Colonic mucosa (tissue), 4 donors: ENCODE data around the gene GBF1. TPM values are rescaled to one million over a fixed set of nuclear protein-coding genes. Genes with fewer than 3 reads are reported as not detected.
"Not testable (repeated sequence)": the region's sequence is repeated elsewhere in the genome, so short reads cannot be mapped to it uniquely, and the experiment has no call there.

Experiments used
- DNase-seq: peaks from one replicate; pipeline ENCODE4 v3.0.0-alpha.2; 2020
- H3K27ac ChIP-seq: fragments of 200-600 bp; one replicate; pipeline ENCODE4 v1.8.0; 2021
- H3K27me3 ChIP-seq: fragments of 200-600 bp; one replicate; pipeline ENCODE4 v1.8.0; 2021
- H3K36me3 ChIP-seq: fragments of 200-600 bp; one replicate; pipeline ENCODE4 v1.8.0; 2021
- H3K4me1 ChIP-seq: fragments of 200-600 bp; one replicate; pipeline ENCODE4 v1.8.0; 2021; ENCODE audit warnings: mild to moderate bottlenecking
- H3K4me3 ChIP-seq: fragments of 200-600 bp; one replicate; pipeline ENCODE4 v1.8.0; 2021
- H3K9ac ChIP-seq, 2 donors: one replicate each; pipeline ENCODE4 v1.7.0; 2013; ENCODE audit warnings: control low read depth in 2 of 2, low read depth in 2 of 2, low read length in 2 of 2
- H3K9me3 ChIP-seq: fragments of 200-600 bp; one replicate; pipeline ENCODE4 v1.8.0; 2021
- intact Hi-C: fragments of 100-400 bp; cut with DNase I; formaldehyde crosslinking; loops from one replicate; pipeline ENCODE4 v1.14.1; 2022
- total RNA-seq, 2 donors: library from RNA; stranded (reverse); fragmentation: NEBNext Ultra II Directional in 1 of 2; extraction: Animal tissue kit (Norgen Biotek cat#: 25700) in 1 of 2; gene quantifications; one replicate each; pipeline ENCODE4 v1.2.1, GENCODE V29; 2021
- TF ChIP-seq, protein P1 (sequence below): fragments of 200-600 bp; IDR thresholded peaks from one replicate; pipeline ENCODE4 v1.8.0; 2022; ENCODE audit warnings: antibody characterized with exemption, mild to moderate bottlenecking
- donor health status: healthy.
- donor health status: DM: no; HTN: no; CAD: no.
- donor health status: DM: no; HTN: no; CAD: no.

GBF1 gene
- total RNA-seq, 2 donors from 2014 or later = 59.8 to 73.4 TPM

GRCh38 chr10:102202386-102202785, 42.9 kb upstream of the GBF1 start:
- intact Hi-C loops = no loop called here
- no peak overlapping the region for H3K4me3 ChIP-seq
- no peaks in the 10 kb centered on the region for H3K27me3 ChIP-seq
- no peaks in the 10 kb centered on the region for H3K9me3 ChIP-seq
- H3K27ac ChIP-seq = no peak overlapping the region
- no peak overlapping the region for H3K9ac ChIP-seq
- TF ChIP-seq, protein P1, sequence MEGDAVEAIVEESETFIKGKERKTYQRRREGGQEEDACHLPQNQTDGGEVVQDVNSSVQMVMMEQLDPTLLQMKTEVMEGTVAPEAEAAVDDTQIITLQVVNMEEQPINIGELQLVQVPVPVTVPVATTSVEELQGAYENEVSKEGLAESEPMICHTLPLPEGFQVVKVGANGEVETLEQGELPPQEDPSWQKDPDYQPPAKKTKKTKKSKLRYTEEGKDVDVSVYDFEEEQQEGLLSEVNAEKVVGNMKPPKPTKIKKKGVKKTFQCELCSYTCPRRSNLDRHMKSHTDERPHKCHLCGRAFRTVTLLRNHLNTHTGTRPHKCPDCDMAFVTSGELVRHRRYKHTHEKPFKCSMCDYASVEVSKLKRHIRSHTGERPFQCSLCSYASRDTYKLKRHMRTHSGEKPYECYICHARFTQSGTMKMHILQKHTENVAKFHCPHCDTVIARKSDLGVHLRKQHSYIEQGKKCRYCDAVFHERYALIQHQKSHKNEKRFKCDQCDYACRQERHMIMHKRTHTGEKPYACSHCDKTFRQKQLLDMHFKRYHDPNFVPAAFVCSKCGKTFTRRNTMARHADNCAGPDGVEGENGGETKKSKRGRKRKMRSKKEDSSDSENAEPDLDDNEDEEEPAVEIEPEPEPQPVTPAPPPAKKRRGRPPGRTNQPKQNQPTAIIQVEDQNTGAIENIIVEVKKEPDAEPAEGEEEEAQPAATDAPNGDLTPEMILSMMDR = no peak
- no peak for DNase-seq
- no peaks in the 10 kb centered on the region for H3K36me3 ChIP-seq
- H3K4me1 ChIP-seq = no peaks in the 10 kb centered on the region

DNA sequence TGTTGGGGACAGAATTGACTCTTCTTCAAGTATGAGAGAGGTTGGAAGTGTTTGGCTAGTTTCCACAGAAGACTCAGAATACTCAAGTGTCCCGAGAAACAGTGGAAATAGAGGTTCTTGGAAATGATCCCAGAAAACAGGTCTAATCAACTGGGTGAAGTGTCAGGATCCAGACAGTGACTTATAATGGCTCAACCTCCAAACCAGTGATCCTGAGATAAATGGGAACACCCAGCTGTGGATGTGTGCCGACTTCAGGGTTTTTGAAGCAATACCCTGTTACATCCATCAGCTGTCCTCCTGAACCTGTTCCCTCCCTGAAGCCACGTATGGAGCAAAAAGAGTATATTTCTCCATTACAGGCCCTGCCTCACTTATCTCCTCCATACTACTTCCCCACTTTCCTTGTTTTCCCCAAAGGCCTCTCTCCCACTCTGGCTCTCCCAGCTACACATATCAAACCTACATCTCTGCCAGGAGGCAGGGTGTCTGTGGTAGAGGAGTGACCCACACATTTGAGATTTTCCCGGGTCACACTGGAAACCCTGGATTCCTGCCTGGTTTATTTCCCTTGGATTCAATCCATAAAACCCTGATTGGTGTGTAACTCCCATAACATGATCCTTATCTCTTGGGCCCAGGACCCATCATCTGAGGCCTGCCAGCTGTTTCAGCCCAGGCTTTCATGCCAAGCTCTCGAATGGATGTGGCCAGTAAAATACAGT, 36.9 kb upstream of the GBF1 start:
- H3K4me3 ChIP-seq = no peak overlapping the region
- H3K27me3 ChIP-seq = no peaks in the 10 kb centered on the region
- H3K9ac ChIP-seq = no peak overlapping the region
- TF ChIP-seq, protein P1 = no peak
- H3K27ac ChIP-seq = no peak overlapping the region
- intact Hi-C loops = no loop called here
- H3K4me1 ChIP-seq = no peaks in the 10 kb centered on the region
- no peaks in the 10 kb centered on the region for H3K36me3 ChIP-seq
- no peak for DNase-seq
- H3K9me3 ChIP-seq = no peaks in the 10 kb centered on the region

GRCh38 chr10:102211615-102212299, 33.6 kb upstream of the GBF1 start:
- Histone ChIP-seq H3K36me3 (no peaks in the 10 kb centered on the region), H3K9ac (no peak overlapping the region), H3K4me3 (no peak overlapping the region), H3K4me1 (no peaks in the 10 kb centered on the region), H3K27ac (no peak overlapping the region), H3K9me3 (no peaks in the 10 kb centered on the region), H3K27me3 (no peaks in the 10 kb centered on the region)
- TF ChIP-seq, protein P1 = no peak
- intact Hi-C loops = no loop called here
- DNase-seq = no peak

DNA sequence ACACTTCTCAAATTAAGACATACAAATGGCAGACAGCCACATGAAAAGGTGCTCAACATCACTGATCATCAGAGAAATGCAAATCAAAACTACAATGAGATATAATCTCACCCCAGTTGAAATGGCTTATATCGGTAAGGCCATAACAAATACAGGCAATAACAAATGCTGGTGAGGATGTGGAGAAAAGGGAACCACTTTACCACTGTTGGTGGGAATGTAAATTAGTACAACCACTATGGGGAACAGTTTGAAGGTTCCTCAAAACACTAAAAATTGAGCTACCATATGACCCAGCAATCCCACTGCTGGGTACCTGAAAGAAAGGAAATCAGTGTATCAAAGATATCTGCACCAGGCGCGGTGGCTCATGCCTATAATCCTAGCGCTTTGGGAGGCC, 31.7 kb upstream of the GBF1 start:
- H3K4me3 ChIP-seq, H3K4me1 ChIP-seq, H3K27me3 ChIP-seq, H3K9ac ChIP-seq, H3K27ac ChIP-seq, intact Hi-C loops, H3K9me3 ChIP-seq, DNase-seq, H3K36me3 ChIP-seq: not testable (repeated sequence)

- Histone ChIP-seq H3K27ac (no peak overlapping the region), H3K27me3 (no peaks in the 10 kb centered on the region), H3K36me3 (no peaks in the 10 kb centered on the region), H3K4me3 (no peak overlapping the region), H3K4me1 (no peaks in the 10 kb centered on the region), H3K9ac (no peak overlapping the region), H3K9me3 (no peaks in the 10 kb centered on the region)
- no peak for DNase-seq
- TF ChIP-seq, protein P1 = no peak
- intact Hi-C loops = no loop called here
Observed at GRCh38 chr10:102219370-102219769, 26.0 kb upstream of the GBF1 start.

DNA sequence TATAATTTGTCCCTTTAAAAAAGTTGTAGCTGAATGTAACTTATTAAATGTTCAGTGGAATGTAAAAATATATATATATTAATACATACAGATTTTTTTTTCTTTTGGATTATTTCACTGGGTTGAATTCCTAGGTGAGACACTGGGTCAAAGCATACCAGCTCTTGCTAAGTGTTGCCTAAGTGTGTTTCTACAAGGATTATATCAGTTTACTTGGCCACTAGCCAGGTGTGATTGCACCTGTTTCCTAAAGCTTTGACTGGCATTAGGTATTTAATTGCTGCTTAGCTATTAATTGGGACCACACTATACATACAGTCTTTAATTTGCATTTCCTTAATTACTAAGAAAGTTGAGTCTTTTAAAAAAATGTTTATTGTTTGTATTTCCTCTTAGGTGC, 24.7 kb upstream of the GBF1 start:
- no peak for DNase-seq
- Histone ChIP-seq H3K4me1 (no peaks in the 10 kb centered on the region), H3K9ac (no peak overlapping the region), H3K4me3 (no peak overlapping the region), H3K9me3 (no peaks in the 10 kb centered on the region), H3K27me3 (no peaks in the 10 kb centered on the region), H3K36me3 (no peaks in the 10 kb centered on the region), H3K27ac (no peak overlapping the region)
- TF ChIP-seq, protein P1 = no peak
- intact Hi-C loops = no loop called here
